GM21447 (cell line): ENCODE data around the gene CCDC33.

Source experiments
- ATAC-seq: cut with Tn5 transposase; IDR thresholded peaks from one replicate; pipeline ENCODE4 v1.9.1; 2021; ENCODE audit not compliant: unreplicated experiment

Gene CCDC33

GRCh38 chr15:74208901-74209559 is 27.1 kb upstream of the CCDC33 start:
- ATAC-seq, result no peak

- no peak for ATAC-seq
Measured at GRCh38 chr15:74209560-74209958, 26.6 kb upstream of the CCDC33 start.

- no peak for ATAC-seq
Measured at GRCh38 chr15:74209997-74210671, 26.0 kb upstream of the CCDC33 start.

GRCh38 chr15:74210729-74211128 is 25.4 kb upstream of the CCDC33 start:
- no peak for ATAC-seq

GRCh38 chr15:74211656-74212055 is 24.5 kb upstream of the CCDC33 start:
- no peak for ATAC-seq

GRCh38 chr15:74212494-74212893 is 23.6 kb upstream of the CCDC33 start:
- no peak for ATAC-seq

- ATAC-seq, result no peak
Measured at GRCh38 chr15:74213858-74214284, 22.3 kb upstream of the CCDC33 start.

GRCh38 chr15:74214324-74215021 is 21.7 kb upstream of the CCDC33 start:
- no peak for ATAC-seq

GRCh38 chr15:74215958-74216357 is 20.2 kb upstream of the CCDC33 start:
- no peak for ATAC-seq

- ATAC-seq, result no peak
Measured at GRCh38 chr15:74216949-74217348, 19.2 kb upstream of the CCDC33 start.

- ATAC-seq, result no peak
Measured at GRCh38 chr15:74217907-74218885, 17.9 kb upstream of the CCDC33 start.

GRCh38 chr15:74220475-74221248 is 15.5 kb upstream of the CCDC33 start:
- no peak for ATAC-seq

- no peak for ATAC-seq
Measured at GRCh38 chr15:74221399-74222239, 14.5 kb upstream of the CCDC33 start.

- ATAC-seq, result no peak
Measured at GRCh38 chr15:74222240-74223119, 13.6 kb upstream of the CCDC33 start.

GRCh38 chr15:74225928-74226327 is 10.2 kb upstream of the CCDC33 start:
- no peak for ATAC-seq

GRCh38 chr15:74226761-74227540 is 9.2 kb upstream of the CCDC33 start:
- no peak for ATAC-seq

- no peak for ATAC-seq
Measured at GRCh38 chr15:74227968-74228722, 8.0 kb upstream of the CCDC33 start.
